ENCODE measurements around the gene SECISBP2L.

Gene SECISBP2L

DNA sequence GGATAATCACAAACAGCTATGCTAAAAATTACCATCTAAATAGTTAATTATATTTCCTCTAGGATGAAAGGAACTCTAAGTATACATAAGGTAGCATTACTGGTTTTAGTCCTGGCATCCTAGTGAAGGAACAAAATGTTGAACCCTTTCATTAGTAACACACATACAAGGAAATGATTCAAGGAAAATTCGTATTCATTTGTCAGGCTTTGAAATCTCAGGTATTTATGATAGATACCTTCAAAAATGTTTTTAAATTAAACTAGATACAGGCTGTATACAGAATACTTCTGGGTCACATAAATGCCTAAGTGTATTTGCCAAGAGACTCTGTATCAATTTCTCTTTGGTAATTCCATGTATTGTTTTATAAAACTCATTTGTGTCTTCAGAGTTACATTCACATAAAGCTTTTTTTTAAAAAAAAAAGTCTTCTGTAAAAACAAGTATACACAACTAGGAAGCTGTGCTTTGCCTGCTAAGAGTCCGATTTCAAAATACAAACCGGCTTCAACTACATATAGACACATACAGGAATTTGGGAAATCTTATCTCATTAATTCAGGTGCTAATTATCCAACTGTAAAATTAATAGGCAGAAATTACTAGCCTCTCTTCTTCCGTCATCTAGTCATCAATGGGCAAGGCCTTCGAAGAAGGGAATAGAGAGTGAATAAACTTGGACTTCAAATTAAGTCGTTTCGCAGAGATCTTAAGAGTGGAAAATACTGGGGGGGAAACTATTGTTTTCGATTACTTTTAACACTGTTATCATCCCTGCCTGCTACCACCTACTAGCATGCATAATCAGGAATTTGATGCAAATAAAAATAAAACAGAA is 1.3 kb downstream of the SECISBP2L start:
- Histone ChIP-seq H4K91ac (ENCODE audit: low read depth, low read length, poor library complexity) (no peak overlapping the region), H2AK5ac (ENCODE audit: low read depth, low read length) (no peak overlapping the region), H3K14ac (ENCODE audit: low read length) (no peak overlapping the region), H3K36me3 (replicated peaks in 1 of 2; ENCODE audit: control insufficient read depth in 2 of 2, insufficient read depth in 2 of 2, low read length in 2 of 2) (no peaks in the 10 kb centered on the region), H2AFZ (ENCODE audit: low read length) (no peak overlapping the region), H3K23ac (ENCODE audit: low read depth, low read length, poor library complexity) (no peak overlapping the region), H3K4me2 (ENCODE audit: insufficient read depth, low read length, poor library complexity, severe bottlenecking) (peak overlapping the region; percentile 32), H3K4me1 (ENCODE audit: control insufficient read depth in 2 of 2, insufficient read depth in 1 of 2, low read depth in 1 of 2, low read length in 2 of 2) (peaks cover 0 to 8% of the 10 kb centered on the region in 2 donors), H2BK5ac (ENCODE audit: low read length) (no peak overlapping the region), H3K4me3 (ENCODE audit: low read length in 2 of 2) (peak overlapping the region; percentile 66 to 86), H3K9ac (ENCODE audit: low read depth, low read length, poor library complexity) (no peak overlapping the region), H2BK12ac (ENCODE audit: low read length) (no peak overlapping the region), H3K18ac (ENCODE audit: low read length) (no peak overlapping the region), H3K9me3 (replicated peaks in 1 of 2; ENCODE audit: control insufficient read depth in 2 of 2, insufficient read depth in 1 of 2, low read depth in 1 of 2, low read length in 2 of 2) (peaks cover 2% of the 10 kb centered on the region in 2 donors), H4K8ac (ENCODE audit: low read depth, low read length) (no peak overlapping the region), H3K27me3 (ENCODE audit: control insufficient read depth in 3 of 3, insufficient read depth in 3 of 3, low read depth in 1 of 3, low read length in 3 of 3) (no peaks in the 10 kb centered on the region), H3K4ac (ENCODE audit: low read length) (no peak overlapping the region), H3K27ac (replicated peaks; ENCODE audit: low read length) (no peak overlapping the region), H2BK120ac (ENCODE audit: low read depth, low read length) (no peak overlapping the region), H3K79me1 (ENCODE audit: low read depth, low read length) (peaks cover 6% of the 10 kb centered on the region), H2BK15ac (ENCODE audit: low read length) (no peak overlapping the region)
- no CpG with 5 or more reads among the region's 8 CpGs for WGBS, 2 donors (ENCODE audit: extremely low coverage in 2 of 2, insufficient read length in 2 of 2, insufficient replicate concordance in 1 of 2)
- DNase-seq (ENCODE audit: low spot score): no peak

GRCh38 chr15:49044002-49044401 is 2.2 kb downstream of the SECISBP2L start:
- no peak overlapping the region for H2AK5ac ChIP-seq (ENCODE audit: low read depth, low read length)
- WGBS, 2 donors (ENCODE audit: extremely low coverage in 2 of 2, insufficient read length in 2 of 2, insufficient replicate concordance in 1 of 2): no CpG with 5 or more reads among the region's 3 CpGs
- H3K18ac ChIP-seq (ENCODE audit: low read length): no peak overlapping the region
- H3K27me3 ChIP-seq (ENCODE audit: control insufficient read depth in 3 of 3, insufficient read depth in 3 of 3, low read depth in 1 of 3, low read length in 3 of 3): no peaks in the 10 kb centered on the region
- no peak overlapping the region for H2BK120ac ChIP-seq (ENCODE audit: low read depth, low read length)
- H2BK12ac ChIP-seq (ENCODE audit: low read length): no peak overlapping the region
- peaks cover 6% of the 10 kb centered on the region for H3K79me1 ChIP-seq (ENCODE audit: low read depth, low read length)
- H3K23ac ChIP-seq (ENCODE audit: low read depth, low read length, poor library complexity): no peak overlapping the region
- no peak overlapping the region for H4K91ac ChIP-seq (ENCODE audit: low read depth, low read length, poor library complexity)
- H3K4ac ChIP-seq (ENCODE audit: low read length): no peak overlapping the region
- no peak overlapping the region for H3K9ac ChIP-seq (ENCODE audit: low read depth, low read length, poor library complexity)
- H2BK15ac ChIP-seq (ENCODE audit: low read length): no peak overlapping the region
- peaks cover 0 to 2% of the 10 kb centered on the region in 2 donors for H3K9me3 ChIP-seq (replicated peaks in 1 of 2; ENCODE audit: control insufficient read depth in 2 of 2, insufficient read depth in 1 of 2, low read depth in 1 of 2, low read length in 2 of 2)
- H3K27ac ChIP-seq (replicated peaks; ENCODE audit: low read length): no peak overlapping the region
- no peak overlapping the region for H2BK5ac ChIP-seq (ENCODE audit: low read length)
- DNase-seq (ENCODE audit: low spot score): no peak
- peaks cover 0 to 8% of the 10 kb centered on the region in 2 donors for H3K4me1 ChIP-seq (ENCODE audit: control insufficient read depth in 2 of 2, insufficient read depth in 1 of 2, low read depth in 1 of 2, low read length in 2 of 2)
- H3K4me3 ChIP-seq (ENCODE audit: low read length in 2 of 2): no peak overlapping the region
- H2AFZ ChIP-seq (ENCODE audit: low read length): no peak overlapping the region
- H3K36me3 ChIP-seq (replicated peaks in 1 of 2; ENCODE audit: control insufficient read depth in 2 of 2, insufficient read depth in 2 of 2, low read length in 2 of 2): no peaks in the 10 kb centered on the region
- no peak overlapping the region for H3K14ac ChIP-seq (ENCODE audit: low read length)
- no peak overlapping the region for H4K8ac ChIP-seq (ENCODE audit: low read depth, low read length)
- no peak overlapping the region for H3K4me2 ChIP-seq (ENCODE audit: insufficient read depth, low read length, poor library complexity, severe bottlenecking)

DNA sequence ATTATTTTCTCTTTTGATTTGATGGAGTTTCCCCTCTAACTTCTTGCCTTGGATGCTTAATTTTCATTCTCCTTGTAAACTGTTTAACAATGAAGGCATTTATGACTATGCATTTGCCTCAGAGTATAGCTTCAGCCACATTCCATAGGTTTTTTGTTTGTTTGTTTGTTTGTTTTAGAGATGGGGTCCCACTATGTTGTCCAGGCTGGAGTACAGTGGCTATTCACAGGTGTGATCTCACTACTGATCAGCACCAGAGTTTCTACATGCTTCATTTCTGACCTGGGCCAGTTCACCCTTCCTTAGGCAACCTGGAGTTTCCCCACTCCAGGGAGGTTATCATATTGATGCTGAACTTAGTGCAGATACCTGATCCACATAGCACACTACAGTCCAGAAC is 4.1 kb downstream of the SECISBP2L start:
- Histone ChIP-seq H3K9ac (ENCODE audit: low read depth, low read length, poor library complexity) (peak overlapping the region; percentile 57), H2BK15ac (ENCODE audit: low read length) (no peak overlapping the region), H3K79me1 (ENCODE audit: low read depth, low read length) (peaks cover 6% of the 10 kb centered on the region), H3K4me3 (ENCODE audit: low read length in 2 of 2) (peak overlapping the region in 1 of 2 donors; percentile 62), H2BK12ac (ENCODE audit: low read length) (no peak overlapping the region), H3K23ac (ENCODE audit: low read depth, low read length, poor library complexity) (no peak overlapping the region), H4K8ac (ENCODE audit: low read depth, low read length) (no peak overlapping the region), H2AK5ac (ENCODE audit: low read depth, low read length) (no peak overlapping the region), H3K9me3 (replicated peaks in 1 of 2; ENCODE audit: control insufficient read depth in 2 of 2, insufficient read depth in 1 of 2, low read depth in 1 of 2, low read length in 2 of 2) (peaks cover 0 to 2% of the 10 kb centered on the region in 2 donors), H3K4ac (ENCODE audit: low read length) (no peak overlapping the region), H3K4me2 (ENCODE audit: insufficient read depth, low read length, poor library complexity, severe bottlenecking) (no peak overlapping the region), H2BK120ac (ENCODE audit: low read depth, low read length) (no peak overlapping the region), H3K14ac (ENCODE audit: low read length) (no peak overlapping the region), H3K4me1 (ENCODE audit: control insufficient read depth in 2 of 2, insufficient read depth in 1 of 2, low read depth in 1 of 2, low read length in 2 of 2) (peaks cover 0 to 16% of the 10 kb centered on the region in 2 donors), H3K27ac (replicated peaks; ENCODE audit: low read length) (no peak overlapping the region), H3K27me3 (ENCODE audit: control insufficient read depth in 3 of 3, insufficient read depth in 3 of 3, low read depth in 1 of 3, low read length in 3 of 3) (no peaks in the 10 kb centered on the region), H4K91ac (ENCODE audit: low read depth, low read length, poor library complexity) (no peak overlapping the region), H3K18ac (ENCODE audit: low read length) (no peak overlapping the region), H2BK5ac (ENCODE audit: low read length) (no peak overlapping the region), H2AFZ (ENCODE audit: low read length) (no peak overlapping the region), H3K36me3 (replicated peaks in 1 of 2; ENCODE audit: control insufficient read depth in 2 of 2, insufficient read depth in 2 of 2, low read length in 2 of 2) (peaks cover 0 to under 1% of the 10 kb centered on the region in 2 donors)
- DNase-seq (ENCODE audit: low spot score): no peak

- no peak overlapping the region for H2BK12ac ChIP-seq (ENCODE audit: low read length)
- peaks cover 6% of the 10 kb centered on the region for H3K79me1 ChIP-seq (ENCODE audit: low read depth, low read length)
- H2AFZ ChIP-seq (ENCODE audit: low read length): no peak overlapping the region
- H2BK15ac ChIP-seq (ENCODE audit: low read length): no peak overlapping the region
- H4K8ac ChIP-seq (ENCODE audit: low read depth, low read length): no peak overlapping the region
- peaks cover 0 to 16% of the 10 kb centered on the region in 2 donors for H3K4me1 ChIP-seq (ENCODE audit: control insufficient read depth in 2 of 2, insufficient read depth in 1 of 2, low read depth in 1 of 2, low read length in 2 of 2)
- H3K36me3 ChIP-seq (replicated peaks in 1 of 2; ENCODE audit: control insufficient read depth in 2 of 2, insufficient read depth in 2 of 2, low read length in 2 of 2): peaks cover 0 to 8% of the 10 kb centered on the region in 2 donors
- H3K4me2 ChIP-seq (ENCODE audit: insufficient read depth, low read length, poor library complexity, severe bottlenecking): no peak overlapping the region
- no peak overlapping the region for H2AK5ac ChIP-seq (ENCODE audit: low read depth, low read length)
- H2BK120ac ChIP-seq (ENCODE audit: low read depth, low read length): no peak overlapping the region
- H2BK5ac ChIP-seq (ENCODE audit: low read length): no peak overlapping the region
- no peak for DNase-seq (ENCODE audit: low spot score)
- H3K9me3 ChIP-seq (replicated peaks in 1 of 2; ENCODE audit: control insufficient read depth in 2 of 2, insufficient read depth in 1 of 2, low read depth in 1 of 2, low read length in 2 of 2): peaks cover 0 to 2% of the 10 kb centered on the region in 2 donors
- H3K23ac ChIP-seq (ENCODE audit: low read depth, low read length, poor library complexity): no peak overlapping the region
- no peak overlapping the region for H3K27ac ChIP-seq (replicated peaks; ENCODE audit: low read length)
- H3K9ac ChIP-seq (ENCODE audit: low read depth, low read length, poor library complexity): no peak overlapping the region
- no peak overlapping the region for H3K14ac ChIP-seq (ENCODE audit: low read length)
- H3K4ac ChIP-seq (ENCODE audit: low read length): no peak overlapping the region
- no peak overlapping the region for H3K4me3 ChIP-seq (ENCODE audit: low read length in 2 of 2)
- H3K18ac ChIP-seq (ENCODE audit: low read length): no peak overlapping the region
- H4K91ac ChIP-seq (ENCODE audit: low read depth, low read length, poor library complexity): no peak overlapping the region
- no CpG with 5 or more reads among the region's 5 CpGs for WGBS, 2 donors (ENCODE audit: extremely low coverage in 2 of 2, insufficient read length in 2 of 2, insufficient replicate concordance in 1 of 2)
- H3K27me3 ChIP-seq (ENCODE audit: control insufficient read depth in 3 of 3, insufficient read depth in 3 of 3, low read depth in 1 of 3, low read length in 3 of 3): no peaks in the 10 kb centered on the region
These were observed 4.8 kb downstream of the SECISBP2L start for GRCh38 chr15:49041426-49041825.
